ENCODE data around the gene FRA10AC1. TPM values are rescaled to one million over a fixed set of nuclear protein-coding genes. Genes with fewer than 3 reads are reported as not detected.

The FRA10AC1 gene
- total RNA-seq, 4 donors from 2014 or later = 14.1 to 25.5 (median 16.1) TPM

- no peaks in the 10 kb centered on the region for H3K4me1 ChIP-seq
- H3K27me3 ChIP-seq = no peaks in the 10 kb centered on the region
- H3K9me3 ChIP-seq = no peaks in the 10 kb centered on the region
- WGBS, 2 donors = 77 to 82% methylated on average over 7 of the region's 7 CpGs
- no peak overlapping the region for H3K27ac ChIP-seq
- no peak overlapping the region for H3K4me3 ChIP-seq
- no peaks in the 10 kb centered on the region for H3K36me3 ChIP-seq
- TF ChIP-seq CTCF (IDR thresholded peaks at IDR 0.05) = no peak
- no peak for TF ChIP-seq POLR2A (IDR thresholded peaks at IDR 0.05)
- no peak for TF ChIP-seq EP300 (IDR thresholded peaks at IDR 0.05)
- no peak for DNase-seq (ENCODE audit: low spot score in 2 of 2)
Observed at GRCh38 chr10:93620925-93621324, 81.5 kb downstream of the FRA10AC1 start.

Other genes starting within 250 kb of the FRA10AC1 start
- gene MYOF, start 220.3 kb downstream of the FRA10AC1 start, total RNA-seq = 10 to 100 TPM; 39.6 to 70.4 (median 59.2) TPM
- gene CEP55, start 206.0 kb downstream of the FRA10AC1 start, total RNA-seq = 1 to 10 TPM in 1 of 4 donors, under 1 TPM in 1, not detected in 2; 0.63 to 5.7 TPM
- 1 to 10 TPM in 2 of 4 donors, under 1 TPM in 2; 0.39 to 1.5 (median 0.97) TPM for gene FFAR4, start 135.9 kb downstream of the FRA10AC1 start, total RNA-seq
- gene RBP4, start 101.4 kb downstream of the FRA10AC1 start, total RNA-seq = 100 to 1,000 TPM in 3 of 4 donors, 10 to 100 TPM in 1; 92.0 to 127 (median 119) TPM
- not detected for gene PDE6C, start 90.1 kb downstream of the FRA10AC1 start, total RNA-seq
- gene LGI1, start 55.3 kb upstream of the FRA10AC1 start, total RNA-seq = 10 to 100 TPM in 2 of 4 donors, 1 to 10 TPM in 2; 8.4 to 21.0 (median 14.1) TPM
- gene SLC35G1, start 191.4 kb upstream of the FRA10AC1 start, total RNA-seq = 1 to 10 TPM; 2.5 to 7.5 (median 4.3) TPM

All from tibial nerve (tissue), 4 donors.